IPS-18a (cell line): ENCODE measurements around the gene SCCPDH.

Experiments
- H3K27ac ChIP-seq: one replicate; pipeline ENCODE4 v1.5.1; 2013; ENCODE audit warnings: low read length
- H3K27me3 ChIP-seq: one replicate; pipeline ENCODE4 v1.6.1; 2013; ENCODE audit warnings: mild to moderate bottlenecking, low read length; ENCODE audit not compliant: control insufficient read depth, insufficient read depth
- H3K36me3 ChIP-seq: one replicate; pipeline ENCODE4 v1.6.1; 2013; ENCODE audit warnings: low read depth, low read length; ENCODE audit not compliant: control insufficient read depth
- H3K4me1 ChIP-seq: one replicate; pipeline ENCODE4 v1.6.1; 2013; ENCODE audit warnings: low read depth, low read length; ENCODE audit not compliant: control insufficient read depth
- H3K4me3 ChIP-seq: one replicate; pipeline ENCODE4 v1.5.1; 2013; ENCODE audit warnings: low read length
- H3K9ac ChIP-seq: one replicate; pipeline ENCODE4 v1.6.1; 2013; ENCODE audit warnings: mild to moderate bottlenecking, low read length, moderate library complexity
- H3K9me3 ChIP-seq: one replicate; pipeline ENCODE4 v1.6.1; 2013; ENCODE audit warnings: low read depth, low read length; ENCODE audit not compliant: control insufficient read depth

SCCPDH gene

DNA sequence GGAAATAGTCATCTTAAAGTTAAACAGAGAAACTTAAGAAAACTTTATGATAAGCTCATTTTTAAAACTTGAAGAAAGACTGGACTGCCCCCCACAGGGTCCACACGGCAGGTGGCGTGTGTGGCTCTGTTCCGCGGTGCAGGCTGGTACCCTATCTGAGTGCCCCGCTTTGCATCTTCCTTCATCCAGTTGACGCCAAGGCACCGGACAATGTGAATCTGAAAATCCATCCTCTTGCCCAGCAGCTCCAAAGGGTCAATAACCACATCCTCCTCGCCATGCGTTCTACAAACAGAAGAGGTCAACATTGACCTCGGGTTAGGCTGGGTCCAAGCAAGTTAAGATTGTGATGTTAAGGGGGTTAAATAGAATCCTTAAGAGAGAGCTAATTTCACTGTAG, 54.5 kb downstream of the SCCPDH start:
- H3K36me3 ChIP-seq: no peaks in the 10 kb centered on the region
- H3K4me3 ChIP-seq: no peak overlapping the region
- no peak overlapping the region for H3K27ac ChIP-seq
- H3K27me3 ChIP-seq: no peaks in the 10 kb centered on the region
- no peaks in the 10 kb centered on the region for H3K4me1 ChIP-seq
- H3K9ac ChIP-seq: no peak overlapping the region
- H3K9me3 ChIP-seq: no peaks in the 10 kb centered on the region

DNA sequence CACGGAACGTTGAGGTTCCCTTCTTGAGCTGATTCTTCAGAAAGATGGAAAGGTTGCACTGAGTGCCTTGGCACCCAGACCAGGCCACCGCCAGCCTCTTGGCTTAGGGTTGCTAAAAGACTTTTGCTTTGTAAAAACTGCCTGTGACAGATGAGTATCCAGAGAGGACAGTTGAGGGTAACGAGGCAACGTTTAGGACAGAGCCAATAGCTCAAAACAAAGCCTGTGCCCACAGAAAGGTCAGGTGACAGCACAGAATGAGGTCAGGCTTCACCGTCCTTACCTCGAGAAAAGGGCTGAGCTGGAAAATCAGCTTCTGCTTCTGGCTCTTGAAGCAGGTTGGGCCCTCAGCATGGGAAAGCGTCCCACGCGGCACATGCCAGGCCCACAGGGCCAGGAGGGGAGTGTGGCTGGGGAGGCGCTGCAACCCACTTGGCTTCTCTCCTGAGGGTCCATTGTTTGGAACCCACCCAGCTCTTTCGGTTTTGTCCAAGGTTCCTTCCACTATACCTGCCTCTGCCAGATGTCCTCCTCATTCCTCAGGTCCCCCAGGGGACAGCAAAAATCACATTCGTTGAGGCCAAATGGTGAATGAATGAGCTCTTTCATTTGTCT, 55.5 kb downstream of the SCCPDH start:
- Histone ChIP-seq H3K4me3 (no peak overlapping the region), H3K27ac (no peak overlapping the region), H3K9me3 (no peaks in the 10 kb centered on the region), H3K4me1 (no peaks in the 10 kb centered on the region), H3K27me3 (no peaks in the 10 kb centered on the region), H3K9ac (no peak overlapping the region), H3K36me3 (no peaks in the 10 kb centered on the region)

DNA sequence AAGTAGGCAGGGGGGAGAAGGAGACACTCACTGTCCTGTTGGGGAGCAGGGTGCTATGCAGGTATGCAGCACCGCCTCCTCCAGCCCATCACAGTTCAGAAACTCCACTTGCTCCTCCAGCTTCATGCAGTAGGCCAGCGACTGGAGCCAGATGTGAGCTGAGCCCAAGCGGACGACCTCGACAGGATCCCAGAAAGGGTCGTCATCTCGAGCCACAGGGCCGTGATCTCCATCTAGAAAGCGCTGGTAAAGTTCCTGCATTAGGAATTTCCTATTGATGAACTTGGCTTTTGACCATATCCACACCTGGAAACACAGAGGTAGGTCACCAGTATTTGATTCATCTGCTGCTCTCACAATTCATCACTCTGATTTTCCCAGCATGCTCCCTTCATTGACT, 56.1 kb downstream of the SCCPDH start:
- Histone ChIP-seq H3K4me1 (no peaks in the 10 kb centered on the region), H3K4me3 (no peak overlapping the region), H3K27ac (no peak overlapping the region), H3K27me3 (no peaks in the 10 kb centered on the region), H3K9me3 (no peaks in the 10 kb centered on the region), H3K36me3 (no peaks in the 10 kb centered on the region), H3K9ac (no peak overlapping the region)

DNA sequence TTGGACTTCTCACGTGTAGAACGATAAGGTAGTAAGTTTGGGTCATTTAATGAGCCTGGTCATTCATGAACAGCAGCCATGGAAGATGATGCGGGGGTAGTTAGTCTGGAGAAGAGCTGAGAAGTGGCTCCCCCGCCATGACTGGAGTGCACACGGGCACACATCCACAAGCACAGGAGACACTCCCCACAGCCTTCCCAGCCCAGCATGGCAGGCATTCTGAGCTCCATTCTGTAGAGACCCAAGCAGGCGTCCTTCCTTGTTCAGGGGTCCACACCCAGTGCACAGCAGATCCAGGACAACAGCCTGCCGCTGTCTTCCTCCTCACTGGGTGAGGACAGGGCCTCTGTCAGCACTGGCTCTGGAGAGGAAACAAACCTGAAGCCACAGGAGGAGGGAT, 57.0 kb downstream of the SCCPDH start:
- Histone ChIP-seq H3K27ac (no peak overlapping the region), H3K27me3 (no peaks in the 10 kb centered on the region), H3K4me3 (no peak overlapping the region), H3K4me1 (no peaks in the 10 kb centered on the region), H3K36me3 (no peaks in the 10 kb centered on the region), H3K9me3 (no peaks in the 10 kb centered on the region), H3K9ac (no peak overlapping the region)

DNA sequence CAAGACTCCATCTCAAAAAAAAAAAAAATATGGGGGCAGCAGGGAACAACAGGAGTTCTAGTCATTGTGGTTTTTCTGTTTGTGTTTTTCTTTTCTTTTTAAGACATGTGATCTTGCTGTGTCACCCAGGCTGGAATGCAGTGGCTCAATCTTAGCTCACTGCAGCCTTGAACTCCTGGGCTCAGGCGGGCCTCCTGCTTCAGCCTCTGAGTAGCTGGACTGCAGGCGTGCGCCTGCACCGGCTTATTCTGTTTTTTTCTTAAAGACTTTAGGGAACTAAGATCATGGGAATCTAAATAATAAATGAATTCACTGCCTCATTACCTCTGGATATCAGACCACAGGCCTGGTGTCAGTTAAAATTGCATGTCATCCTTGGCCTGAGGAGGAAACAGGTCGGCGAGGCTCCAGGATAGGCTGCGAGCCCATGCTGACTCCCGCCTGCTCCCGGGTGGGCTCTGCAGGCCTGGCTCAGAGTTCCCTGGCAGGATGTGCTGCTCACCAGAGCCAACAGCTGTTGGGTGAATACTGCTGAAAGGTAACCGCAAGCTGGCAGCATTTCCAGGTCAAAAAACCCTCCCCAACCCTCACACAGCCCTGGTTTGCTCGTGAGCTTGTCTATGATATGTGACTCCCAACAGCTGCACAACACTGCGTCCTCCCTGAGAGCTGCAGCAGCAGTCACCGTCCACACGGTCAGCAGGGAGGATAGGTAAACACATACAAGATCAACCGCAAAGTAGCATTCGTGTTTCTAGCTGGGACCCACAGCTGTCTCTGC, 58.1 kb downstream of the SCCPDH start:
- no peaks in the 10 kb centered on the region for H3K4me1 ChIP-seq
- H3K27me3 ChIP-seq: no peaks in the 10 kb centered on the region
- H3K27ac ChIP-seq: no peak overlapping the region
- no peak overlapping the region for H3K4me3 ChIP-seq
- no peaks in the 10 kb centered on the region for H3K36me3 ChIP-seq
- no peak overlapping the region for H3K9ac ChIP-seq
- no peaks in the 10 kb centered on the region for H3K9me3 ChIP-seq

DNA sequence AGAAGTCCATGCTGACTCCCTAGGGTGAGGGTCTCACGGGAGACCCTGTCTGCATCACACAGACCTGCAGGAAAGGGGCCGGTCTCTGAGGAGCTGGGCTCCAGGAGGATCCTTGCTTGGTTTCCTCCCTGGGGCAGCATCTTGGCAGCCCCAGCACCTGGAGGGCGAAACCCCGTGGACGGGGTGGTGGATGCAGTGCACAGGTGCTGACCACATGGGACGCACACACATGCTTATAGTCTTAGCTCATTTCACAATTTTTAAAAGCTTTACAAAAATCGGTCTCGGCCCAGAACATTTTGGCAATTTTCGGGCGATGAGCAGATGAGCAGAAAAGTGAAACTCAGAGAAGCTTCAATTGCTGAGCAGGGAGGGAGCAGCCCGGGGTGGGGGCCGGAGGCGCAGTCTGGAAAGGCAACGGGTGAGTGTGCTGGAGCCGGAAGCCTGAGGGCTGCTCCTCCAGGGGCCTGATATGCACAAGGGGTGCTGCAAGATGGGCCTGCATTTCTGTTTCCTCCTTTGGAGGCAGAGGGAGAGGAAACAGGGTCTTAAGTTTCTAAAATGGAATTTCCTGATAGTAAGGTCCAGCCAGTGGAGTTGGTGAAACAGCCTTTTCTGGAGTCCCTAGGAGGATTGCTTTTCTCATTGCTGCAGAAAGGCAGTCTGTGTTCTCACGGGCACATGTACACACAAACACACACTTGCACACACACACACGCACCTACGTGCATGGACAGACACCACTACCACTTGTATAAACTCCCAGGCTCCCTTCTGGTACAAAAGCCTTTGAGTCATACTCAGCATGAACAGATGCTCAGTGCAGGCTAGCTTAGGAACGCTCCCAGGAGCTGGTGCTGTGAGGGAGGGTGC, 60.6 kb downstream of the SCCPDH start:
- Histone ChIP-seq H3K9ac (no peak overlapping the region), H3K27ac (no peak overlapping the region), H3K9me3 (no peaks in the 10 kb centered on the region), H3K4me1 (peaks cover 8% of the 10 kb centered on the region), H3K36me3 (no peaks in the 10 kb centered on the region), H3K4me3 (no peak overlapping the region), H3K27me3 (no peaks in the 10 kb centered on the region)

DNA sequence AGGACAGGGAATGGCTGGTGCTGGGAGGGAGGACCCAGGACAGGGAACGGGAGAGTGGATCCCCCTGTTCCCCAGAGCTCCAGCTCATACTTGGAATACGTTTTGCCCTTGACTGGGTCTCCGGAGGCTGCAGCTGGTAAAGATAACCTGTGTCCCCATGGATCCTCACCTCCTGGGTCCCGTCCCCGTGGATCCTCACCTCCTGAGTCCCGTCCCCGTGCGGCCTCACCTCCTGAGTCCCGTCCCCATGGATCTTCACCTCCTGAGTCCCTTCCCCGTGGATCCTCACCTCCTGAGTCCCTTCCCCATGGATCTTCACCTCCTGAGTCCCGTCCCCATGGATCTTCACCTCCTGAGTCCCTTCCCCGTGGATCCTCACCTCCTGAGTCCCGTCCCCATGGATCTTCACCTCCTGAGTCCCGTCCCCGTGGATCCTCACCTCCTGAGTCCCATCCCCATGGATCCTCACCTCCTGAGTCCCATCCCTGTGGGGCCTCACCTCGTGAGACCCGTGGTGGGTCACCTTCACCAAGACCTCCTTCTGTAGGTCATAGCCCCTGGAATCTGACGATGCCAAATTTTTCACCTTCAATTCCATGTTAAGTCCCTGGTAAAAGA, 61.4 kb downstream of the SCCPDH start:
- Histone ChIP-seq H3K4me1 (peaks cover 8% of the 10 kb centered on the region), H3K9ac (no peak overlapping the region), H3K4me3 (no peak overlapping the region), H3K36me3 (no peaks in the 10 kb centered on the region), H3K27ac (no peak overlapping the region), H3K9me3 (no peaks in the 10 kb centered on the region), H3K27me3 (no peaks in the 10 kb centered on the region)

DNA sequence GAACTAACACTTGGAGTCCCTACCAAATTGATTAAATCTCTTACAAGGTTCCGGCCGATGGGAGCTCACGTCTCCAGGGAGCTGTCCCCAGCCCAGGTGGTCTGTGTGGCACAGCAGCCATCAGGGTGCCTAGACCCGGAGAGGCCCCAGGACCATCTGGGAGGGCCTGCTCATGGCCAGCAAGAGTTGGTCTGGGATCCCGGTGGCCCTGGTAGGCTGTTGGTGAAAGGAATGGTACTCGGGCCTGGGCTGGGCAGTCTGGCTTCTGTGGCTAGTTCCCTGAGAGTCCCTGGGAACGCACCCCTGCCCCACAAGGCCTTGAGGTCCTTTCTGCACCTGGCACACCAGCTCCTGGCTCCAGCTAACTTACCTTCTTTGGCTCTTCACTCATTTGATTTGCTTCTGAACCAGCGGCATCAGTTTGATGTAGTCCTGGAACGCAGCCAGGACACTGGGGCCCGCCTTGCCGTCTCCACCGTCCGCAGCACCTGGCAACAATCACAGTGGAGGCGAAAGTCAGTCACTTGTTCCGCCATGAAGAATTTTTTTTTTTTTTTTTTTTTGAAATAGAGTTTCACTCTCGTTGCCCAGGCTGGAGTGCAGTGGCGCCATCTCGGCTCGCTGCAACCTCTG, 62.5 kb downstream of the SCCPDH start:
- no peaks in the 10 kb centered on the region for H3K9me3 ChIP-seq
- H3K4me3 ChIP-seq: no peak overlapping the region
- H3K36me3 ChIP-seq: no peaks in the 10 kb centered on the region
- no peak overlapping the region for H3K27ac ChIP-seq
- no peaks in the 10 kb centered on the region for H3K27me3 ChIP-seq
- H3K4me1 ChIP-seq: peaks cover 8% of the 10 kb centered on the region
- no peak overlapping the region for H3K9ac ChIP-seq

DNA sequence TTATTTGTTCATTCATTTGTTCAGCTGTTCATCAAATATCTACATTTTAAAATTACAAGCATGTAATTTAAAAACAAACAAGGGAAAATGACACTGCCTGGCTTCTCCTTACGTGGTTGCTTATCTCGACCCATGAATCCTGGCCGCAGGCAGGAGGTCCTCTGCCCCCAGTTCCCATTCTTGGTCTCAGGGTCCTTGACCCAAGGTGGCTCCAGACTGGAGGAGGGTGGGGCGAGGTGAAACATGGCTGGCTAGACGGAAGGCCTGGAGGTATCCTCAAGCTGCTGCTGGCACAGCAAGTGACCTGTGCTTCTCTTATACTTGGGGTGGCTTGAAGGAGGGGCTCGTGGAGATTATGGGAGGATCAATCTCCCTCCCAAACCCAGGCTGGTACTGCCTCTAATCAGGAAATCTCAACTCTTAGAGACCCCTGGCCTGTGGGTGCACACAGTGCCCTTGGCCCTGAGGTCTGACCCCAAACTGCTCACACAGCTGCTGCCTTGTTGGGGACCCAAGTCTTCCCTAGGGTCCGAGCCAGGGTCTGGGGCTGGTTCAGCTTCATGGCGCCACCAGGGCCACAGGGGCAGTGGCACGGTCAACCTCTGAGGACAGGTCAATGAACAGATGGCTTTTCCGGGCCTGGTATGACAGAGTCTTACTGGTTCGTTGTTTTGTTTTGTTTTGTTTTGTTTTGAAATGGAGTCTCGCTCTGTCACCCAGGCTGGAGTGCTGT, 63.7 kb downstream of the SCCPDH start:
- Histone ChIP-seq H3K9ac (no peak overlapping the region), H3K9me3 (no peaks in the 10 kb centered on the region), H3K27ac (no peak overlapping the region), H3K36me3 (no peaks in the 10 kb centered on the region), H3K4me1 (peaks cover 9% of the 10 kb centered on the region), H3K4me3 (no peak overlapping the region), H3K27me3 (no peaks in the 10 kb centered on the region)

DNA sequence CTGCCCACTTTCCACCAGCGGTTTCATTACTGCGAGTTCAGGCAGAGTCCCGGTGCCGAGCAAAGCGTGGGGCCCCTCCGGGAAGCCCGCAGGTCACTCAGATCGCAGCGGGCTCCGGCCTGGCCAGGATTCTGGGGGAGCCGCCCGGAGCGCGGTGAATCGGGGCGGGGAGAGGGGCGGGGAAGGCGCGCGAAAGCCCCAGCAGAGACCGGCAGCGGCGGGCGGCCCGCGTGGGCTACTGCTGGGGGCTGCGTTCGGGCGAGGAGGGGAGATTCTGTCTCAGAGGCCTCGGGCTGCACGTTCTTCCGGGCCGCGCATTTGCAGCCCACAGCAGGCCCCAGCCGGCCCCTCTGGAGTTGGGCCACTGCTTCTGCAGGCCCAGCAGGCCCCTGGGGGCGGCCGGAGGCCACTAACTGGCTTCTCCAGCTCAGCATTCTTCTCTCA, 64.7 kb downstream of the SCCPDH start:
- Histone ChIP-seq H3K27ac (no peak overlapping the region), H3K27me3 (no peaks in the 10 kb centered on the region), H3K4me3 (peak overlapping the region; percentile 12), H3K4me1 (peaks cover 16% of the 10 kb centered on the region), H3K9me3 (no peaks in the 10 kb centered on the region), H3K36me3 (no peaks in the 10 kb centered on the region), H3K9ac (no peak overlapping the region)
